ENCODE results near the gene EXOC6B.

GRCh38 chr2:72681016-72681995 lies 144.5 kb downstream of the EXOC6B start:
- TF ChIP-seq POLR2A (IDR thresholded peaks at IDR 0.05), result no peak
- no peak for TF ChIP-seq CTCF (IDR thresholded peaks at IDR 0.05)
- no peak for TF ChIP-seq POLR2AphosphoS5 (IDR thresholded peaks at IDR 0.05)
- no peak for TF ChIP-seq EP300 (IDR thresholded peaks at IDR 0.05)

Measured in suprapubic skin (tissue), 4 donors.